ENCODE measurements around the gene TRIP6.

- TF ChIP-seq, protein P1, sequence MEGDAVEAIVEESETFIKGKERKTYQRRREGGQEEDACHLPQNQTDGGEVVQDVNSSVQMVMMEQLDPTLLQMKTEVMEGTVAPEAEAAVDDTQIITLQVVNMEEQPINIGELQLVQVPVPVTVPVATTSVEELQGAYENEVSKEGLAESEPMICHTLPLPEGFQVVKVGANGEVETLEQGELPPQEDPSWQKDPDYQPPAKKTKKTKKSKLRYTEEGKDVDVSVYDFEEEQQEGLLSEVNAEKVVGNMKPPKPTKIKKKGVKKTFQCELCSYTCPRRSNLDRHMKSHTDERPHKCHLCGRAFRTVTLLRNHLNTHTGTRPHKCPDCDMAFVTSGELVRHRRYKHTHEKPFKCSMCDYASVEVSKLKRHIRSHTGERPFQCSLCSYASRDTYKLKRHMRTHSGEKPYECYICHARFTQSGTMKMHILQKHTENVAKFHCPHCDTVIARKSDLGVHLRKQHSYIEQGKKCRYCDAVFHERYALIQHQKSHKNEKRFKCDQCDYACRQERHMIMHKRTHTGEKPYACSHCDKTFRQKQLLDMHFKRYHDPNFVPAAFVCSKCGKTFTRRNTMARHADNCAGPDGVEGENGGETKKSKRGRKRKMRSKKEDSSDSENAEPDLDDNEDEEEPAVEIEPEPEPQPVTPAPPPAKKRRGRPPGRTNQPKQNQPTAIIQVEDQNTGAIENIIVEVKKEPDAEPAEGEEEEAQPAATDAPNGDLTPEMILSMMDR (IDR thresholded peaks at IDR 0.05; ENCODE audit: low read depth, low read length): no peak
- no peak for TF ChIP-seq EZH2phosphoT487 (IDR thresholded peaks at IDR 0.05; ENCODE audit: low read depth)
These were observed 3.7 kb upstream of the TRIP6 start for GRCh38 chr7:100863406-100863950.

All from OCI-LY3 (cell line).